Mammary epithelial cell (primary cell): ENCODE results near the gene MAGEA12.
"Not testable (repeated sequence)": the region's sequence is repeated elsewhere in the genome, so short reads cannot be mapped to it uniquely, and the experiment has no call there.

Source experiments
- EZH2 ChIP-seq: IDR thresholded peaks from 2 replicates; pipeline ENCODE4 v1.6.1; 2012; ENCODE audit warnings: low read length, inconsistent platforms, borderline replicate concordance
- TF ChIP-seq, protein P1 (sequence below), 2 donors: IDR thresholded peaks in 1 of 2; conservative IDR thresholded peaks in 1 of 2; 2 replicates each; pipeline ENCODE4 v1.5.1; 2011 to 2012; ENCODE audit warnings: inconsistent platforms in 2 of 2, low read length in 2 of 2, mild to moderate bottlenecking in 2 of 2, control low read depth in 1 of 2, low read depth in 1 of 2; ENCODE audit not compliant: insufficient read depth in 1 of 2; ENCODE audit errors: extremely low read depth in 1 of 2

- TF ChIP-seq, protein P1, sequence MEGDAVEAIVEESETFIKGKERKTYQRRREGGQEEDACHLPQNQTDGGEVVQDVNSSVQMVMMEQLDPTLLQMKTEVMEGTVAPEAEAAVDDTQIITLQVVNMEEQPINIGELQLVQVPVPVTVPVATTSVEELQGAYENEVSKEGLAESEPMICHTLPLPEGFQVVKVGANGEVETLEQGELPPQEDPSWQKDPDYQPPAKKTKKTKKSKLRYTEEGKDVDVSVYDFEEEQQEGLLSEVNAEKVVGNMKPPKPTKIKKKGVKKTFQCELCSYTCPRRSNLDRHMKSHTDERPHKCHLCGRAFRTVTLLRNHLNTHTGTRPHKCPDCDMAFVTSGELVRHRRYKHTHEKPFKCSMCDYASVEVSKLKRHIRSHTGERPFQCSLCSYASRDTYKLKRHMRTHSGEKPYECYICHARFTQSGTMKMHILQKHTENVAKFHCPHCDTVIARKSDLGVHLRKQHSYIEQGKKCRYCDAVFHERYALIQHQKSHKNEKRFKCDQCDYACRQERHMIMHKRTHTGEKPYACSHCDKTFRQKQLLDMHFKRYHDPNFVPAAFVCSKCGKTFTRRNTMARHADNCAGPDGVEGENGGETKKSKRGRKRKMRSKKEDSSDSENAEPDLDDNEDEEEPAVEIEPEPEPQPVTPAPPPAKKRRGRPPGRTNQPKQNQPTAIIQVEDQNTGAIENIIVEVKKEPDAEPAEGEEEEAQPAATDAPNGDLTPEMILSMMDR (conservative IDR thresholded peaks at IDR 0.05 in 1 of 2, IDR thresholded peaks at IDR 0.05 in 1 of 2; ENCODE audit: extremely low read depth in 1 of 2, insufficient read depth in 1 of 2, low read depth in 1 of 2, low read length in 2 of 2), result not testable (repeated sequence)
- not testable (repeated sequence) for TF ChIP-seq EZH2
These were observed 36.2 kb downstream of the MAGEA12 start, which contains the start of gene MAGEA6 for GRCh38 chrX:152769549-152770289.
